ENCODE data around the gene TMEM82. TPM values are rescaled to one million over a fixed set of nuclear protein-coding genes. Genes with fewer than 3 reads are reported as not detected.

The TMEM82 gene
- total and polyA plus RNA-seq, 2 experiments from 2014 or later = 0.42 TPM; not detected in 1

- Histone ChIP-seq H3K27ac (ENCODE audit: low read depth) (0 out of 2 replicates have a peak overlapping the region, but pooled peaks have one; percentile 14), H4K20me1 (replicated peaks; ENCODE audit: insufficient read depth) (peaks cover 11% of the 10 kb centered on the region), H3K4me1 (ENCODE audit: insufficient read depth) (peaks cover 40% of the 10 kb centered on the region), H2AFZ (peak overlapping the region; percentile 56; the same call in 1 of the 2 replicates), H3K79me2 (replicated peaks; ENCODE audit: insufficient read depth) (peaks cover 32% of the 10 kb centered on the region), H3K36me3 (ENCODE audit: insufficient read depth) (no peaks in the 10 kb centered on the region), H3K9me2 (ENCODE audit: insufficient read depth) (no peaks in the 10 kb centered on the region), H3K27me3 (ENCODE audit: insufficient read depth) (no peaks in the 10 kb centered on the region), H3F3A (replicated peaks; ENCODE audit: low read depth) (peaks cover 34% of the 10 kb centered on the region), H3K4me2 (peak overlapping the region; percentile 88), H3K4me3 (peak overlapping the region; percentile 92)
- Mint-ChIP-seq H3K4me3 (peak overlapping the region; percentile 81), H3K36me3 (ENCODE audit: low read depth) (peaks cover 12% of the 10 kb centered on the region; the same call in 2 of the 3 replicates), H3K27me3 (ENCODE audit: insufficient read depth, low read depth, poor library complexity) (peaks cover 25% of the 10 kb centered on the region), H3K4me1 (peaks cover 43% of the 10 kb centered on the region), H3K27ac (no peak overlapping the region), H3K9me3 (no peaks in the 10 kb centered on the region)
- TF ChIP-seq CTCF (conservative IDR thresholded peaks at IDR 0.05; ENCODE audit: low read depth in 2 of 2) (no peak), JUNB (IDR thresholded peaks at IDR 0.05; ENCODE audit: unreplicated experiment) (no peak), ZNF462 (CRISPR knock-in tag; IDR thresholded peaks at IDR 0.05) (no peak), EZH2phosphoT487 (IDR thresholded peaks at IDR 0.05; ENCODE audit: unreplicated experiment) (no peak), ZNF331 (CRISPR knock-in tag; IDR thresholded peaks at IDR 0.05; ENCODE audit: low read depth) (no peak), ZNF114 (CRISPR knock-in tag; IDR thresholded peaks at IDR 0.05) (no peak), CREB1 (CRISPR knock-in tag; IDR thresholded peaks at IDR 0.05; ENCODE audit: low read depth) (no peak), STAT1 (IDR thresholded peaks at IDR 0.05; ENCODE audit: unreplicated experiment) (no peak), EZH2 (IDR thresholded peaks at IDR 0.05; ENCODE audit: low read depth, unreplicated experiment) (no peak), REST (IDR thresholded peaks at IDR 0.05; ENCODE audit: unreplicated experiment) (no peak)
- TF ChIP-seq, protein P1, sequence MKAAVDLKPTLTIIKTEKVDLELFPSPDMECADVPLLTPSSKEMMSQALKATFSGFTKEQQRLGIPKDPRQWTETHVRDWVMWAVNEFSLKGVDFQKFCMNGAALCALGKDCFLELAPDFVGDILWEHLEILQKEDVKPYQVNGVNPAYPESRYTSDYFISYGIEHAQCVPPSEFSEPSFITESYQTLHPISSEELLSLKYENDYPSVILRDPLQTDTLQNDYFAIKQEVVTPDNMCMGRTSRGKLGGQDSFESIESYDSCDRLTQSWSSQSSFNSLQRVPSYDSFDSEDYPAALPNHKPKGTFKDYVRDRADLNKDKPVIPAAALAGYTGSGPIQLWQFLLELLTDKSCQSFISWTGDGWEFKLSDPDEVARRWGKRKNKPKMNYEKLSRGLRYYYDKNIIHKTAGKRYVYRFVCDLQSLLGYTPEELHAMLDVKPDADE (IDR thresholded peaks at IDR 0.05) = no peak
- ATAC-seq (no peak; the same call in 2 of the 3 replicates), DNase-seq (ENCODE audit: low spot score) (no peak)
Observed at GRCh38 chr1:15757016-15757543, 14.8 kb downstream of the TMEM82 start.

Measured in GM23338 (cell line).